Tibial artery (tissue), 4 donors: ENCODE measurements around the gene TMEM114.

Source experiments
- DNase-seq, 2 donors: peaks; one replicate each; pipeline ENCODE4 v3.0.0-alpha.2; 2019
- H3K27ac ChIP-seq, 2 donors: fragments of 200-600 bp; sonication (generic) in 1 of 2; 1 replicate in 1 of 2; 2 replicates in 1 of 2; pipeline ENCODE4 v1.5.1; 2018 to 2019; ENCODE audit warnings: mild to moderate bottlenecking in 1 of 2
- H3K27me3 ChIP-seq, 2 donors: fragments of 200-600 bp; sonication (generic) in 1 of 2; one replicate each; pipeline versions ENCODE4 v1.5.1 to v1.6.0; 2016 to 2019
- H3K36me3 ChIP-seq, 3 donors: fragments of 200-600 bp; sonication (generic) in 2 of 3; one replicate each; pipeline ENCODE4 v1.5.1; 2016 to 2019; ENCODE audit warnings: mild to moderate bottlenecking in 2 of 3
- H3K4me1 ChIP-seq, 4 donors: fragments of 200-600 bp; sonication (generic) in 2 of 4; 1 replicate in 3 of 4; 2 replicates in 1 of 4; pipeline ENCODE4 v1.5.1; 2016 to 2019
- H3K4me3 ChIP-seq, 2 donors: fragments of 200-600 bp; sonication (generic) in 1 of 2; 1 replicate in 1 of 2; 2 replicates in 1 of 2; pipeline ENCODE4 v1.5.1; 2018 to 2019; ENCODE audit warnings: mild to moderate bottlenecking in 2 of 2
- H3K9me3 ChIP-seq, 3 donors: fragments of 200-600 bp; sonication (generic) in 1 of 3; one replicate each; pipeline ENCODE4 v1.5.1; 2016 to 2019
- CTCF ChIP-seq, 2 experiments: fragments of 200-600 bp in 1 of 2; fragments of 450-650 bp in 1 of 2; IDR thresholded peaks; one replicate each; pipeline ENCODE4 v1.5.1; 2017 to 2019; ENCODE audit warnings: antibody characterized with exemption in 2 of 2, mild to moderate bottlenecking in 1 of 2, moderate library complexity in 1 of 2
- intact Hi-C: fragments of 100-400 bp; cut with DNase I; formaldehyde crosslinking; loops from one replicate; pipeline ENCODE4 v1.15.0; 2023; ENCODE audit warnings: low total_unique reads

TMEM114 gene

GRCh38 chr16:8543258-8543657, 47.1 kb downstream of the TMEM114 start:
- Histone ChIP-seq H3K27ac (no peak overlapping the region), H3K4me3 (no peak overlapping the region), H3K9me3 (no peaks in the 10 kb centered on the region), H3K4me1 (no peaks in the 10 kb centered on the region), H3K27me3 (peaks cover 0 to 3% of the 10 kb centered on the region in 2 donors), H3K36me3 (no peaks in the 10 kb centered on the region)
- TF ChIP-seq CTCF (IDR thresholded peaks at IDR 0.05), result no peak
- no peak for DNase-seq
- intact Hi-C loops, result no loop called here

- Histone ChIP-seq H3K4me3 (no peak overlapping the region), H3K4me1 (no peaks in the 10 kb centered on the region), H3K27ac (no peak overlapping the region), H3K27me3 (peaks cover 0 to 3% of the 10 kb centered on the region in 2 donors), H3K36me3 (no peaks in the 10 kb centered on the region), H3K9me3 (no peaks in the 10 kb centered on the region)
- TF ChIP-seq CTCF (IDR thresholded peaks at IDR 0.05), result no peak
- DNase-seq, result no peak
- intact Hi-C loops, result no loop called here
These were observed 47.9 kb downstream of the TMEM114 start for GRCh38 chr16:8542393-8542792.

- intact Hi-C loops, result no loop called here
- H3K36me3 ChIP-seq, result no peaks in the 10 kb centered on the region
- H3K4me3 ChIP-seq, result no peak overlapping the region
- peaks cover 0 to under 1% of the 10 kb centered on the region in 2 donors for H3K27me3 ChIP-seq
- no peak for TF ChIP-seq CTCF (IDR thresholded peaks at IDR 0.05)
- H3K9me3 ChIP-seq, result no peaks in the 10 kb centered on the region
- H3K4me1 ChIP-seq, result no peaks in the 10 kb centered on the region
- no peak for DNase-seq
- H3K27ac ChIP-seq, result no peak overlapping the region
These were observed 48.4 kb downstream of the TMEM114 start for GRCh38 chr16:8541868-8542267.

GRCh38 chr16:8537691-8538342, 52.5 kb downstream of the TMEM114 start:
- H3K36me3 ChIP-seq, result no peaks in the 10 kb centered on the region
- no peak overlapping the region for H3K27ac ChIP-seq
- no peak for DNase-seq
- TF ChIP-seq CTCF (IDR thresholded peaks at IDR 0.05), result no peak
- H3K9me3 ChIP-seq, result no peaks in the 10 kb centered on the region
- no peaks in the 10 kb centered on the region for H3K4me1 ChIP-seq
- no peaks in the 10 kb centered on the region for H3K27me3 ChIP-seq
- intact Hi-C loops, result no loop called here
- H3K4me3 ChIP-seq, result no peak overlapping the region

- Histone ChIP-seq H3K27ac (no peak overlapping the region), H3K4me1 (no peaks in the 10 kb centered on the region), H3K27me3 (no peaks in the 10 kb centered on the region), H3K36me3 (no peaks in the 10 kb centered on the region), H3K4me3 (no peak overlapping the region), H3K9me3 (no peaks in the 10 kb centered on the region)
- intact Hi-C loops, result no loop called here
- DNase-seq, result no peak
- TF ChIP-seq CTCF (IDR thresholded peaks at IDR 0.05), result no peak
These were observed 56.8 kb downstream of the TMEM114 start for GRCh38 chr16:8533509-8533908.
